Hematopoietic multipotent progenitor cell treated with erythropoietin and hydrocortisone succinate and interleukin-3 and kit ligand, for 6 days (in vitro differentiated cells): ENCODE data around the gene VSIG10.
A peak's percentile ranks its signal among the peaks of the same experiment; 100 is the strongest.

Experiments used
- DNase-seq: peaks from one replicate; pipeline ENCODE4 v3.0.0-alpha.2; 2015

The VSIG10 gene

GRCh38 chr12:118059341-118060191 lies 44.2 kb downstream of the VSIG10 start:
- DNase-seq = peak; percentile 34

GRCh38 chr12:118058881-118059280 lies 44.9 kb downstream of the VSIG10 start:
- no peak for DNase-seq

- no peak for DNase-seq
Measured at GRCh38 chr12:118058227-118058626, 45.6 kb downstream of the VSIG10 start.

GRCh38 chr12:118055865-118056773 lies 47.7 kb downstream of the VSIG10 start:
- no peak for DNase-seq

- DNase-seq = peak; percentile 89
Measured at GRCh38 chr12:118055144-118055557, 48.7 kb downstream of the VSIG10 start.

- DNase-seq = no peak
Measured at GRCh38 chr12:118053071-118053985, 50.5 kb downstream of the VSIG10 start.

- no peak for DNase-seq
Measured at GRCh38 chr12:118052324-118053070, 51.3 kb downstream of the VSIG10 start.

- DNase-seq = no peak
Measured at GRCh38 chr12:118050972-118051910, 52.6 kb downstream of the VSIG10 start.

GRCh38 chr12:118046430-118046829 lies 57.4 kb downstream of the VSIG10 start:
- DNase-seq = no peak

GRCh38 chr12:118044577-118044976 lies 59.2 kb downstream of the VSIG10 start:
- DNase-seq = no peak

- DNase-seq = no peak
Measured at GRCh38 chr12:118044075-118044474, 59.7 kb downstream of the VSIG10 start.

- DNase-seq = no peak
Measured at GRCh38 chr12:118042091-118042490, 61.7 kb downstream of the VSIG10 start.

GRCh38 chr12:118038137-118038536 lies 65.7 kb downstream of the VSIG10 start:
- DNase-seq = no peak

- no peak for DNase-seq
Measured at GRCh38 chr12:118036672-118037411, 67.0 kb downstream of the VSIG10 start.

- DNase-seq = no peak
Measured at GRCh38 chr12:118035190-118036041, 68.4 kb downstream of the VSIG10 start.

- no peak for DNase-seq
Measured at GRCh38 chr12:118034429-118035189, 69.2 kb downstream of the VSIG10 start.

GRCh38 chr12:118033902-118034301 lies 69.9 kb downstream of the VSIG10 start:
- DNase-seq = no peak

GRCh38 chr12:118033323-118033722 lies 70.5 kb downstream of the VSIG10 start:
- no peak for DNase-seq
